Thyroid gland (tissue), 4 donors: ENCODE data around the gene RAB11A.

Source experiments
- POLR2A ChIP-seq, 2 donors: fragments of 450-650 bp; IDR thresholded peaks; one replicate each; pipeline ENCODE4 v1.6.1; 2017; ENCODE audit warnings: antibody characterized with exemption in 2 of 2, mild to moderate bottlenecking in 2 of 2, moderate library complexity in 1 of 2
- TF ChIP-seq, protein P1 (sequence below), 6 experiments: fragments of 200-600 bp in 3 of 6; fragments of 450-650 bp in 3 of 6; sonication (generic) in 3 of 6; IDR thresholded peaks; one replicate each; pipeline ENCODE4 v1.5.1; 2016 to 2019; ENCODE audit warnings: antibody characterized with exemption in 6 of 6, mild to moderate bottlenecking in 2 of 6, inconsistent platforms in 1 of 6, moderate library complexity in 1 of 6

DNA sequence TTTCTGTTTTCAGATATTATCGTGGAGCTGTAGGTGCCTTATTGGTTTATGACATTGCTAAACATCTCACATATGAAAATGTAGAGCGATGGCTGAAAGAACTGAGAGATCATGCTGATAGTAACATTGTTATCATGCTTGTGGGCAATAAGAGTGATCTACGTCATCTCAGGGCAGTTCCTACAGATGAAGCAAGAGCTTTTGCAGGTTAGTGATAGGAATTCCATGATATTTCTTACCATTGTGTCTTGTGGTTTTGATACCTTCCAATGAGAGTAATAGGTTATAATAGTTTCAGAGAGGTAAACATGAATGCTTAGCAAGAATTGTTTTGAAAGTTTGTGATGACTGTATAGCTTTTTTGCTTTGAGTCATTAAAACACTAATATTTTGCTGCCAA lies 8.5 kb downstream of the RAB11A start:
- TF ChIP-seq, protein P1, sequence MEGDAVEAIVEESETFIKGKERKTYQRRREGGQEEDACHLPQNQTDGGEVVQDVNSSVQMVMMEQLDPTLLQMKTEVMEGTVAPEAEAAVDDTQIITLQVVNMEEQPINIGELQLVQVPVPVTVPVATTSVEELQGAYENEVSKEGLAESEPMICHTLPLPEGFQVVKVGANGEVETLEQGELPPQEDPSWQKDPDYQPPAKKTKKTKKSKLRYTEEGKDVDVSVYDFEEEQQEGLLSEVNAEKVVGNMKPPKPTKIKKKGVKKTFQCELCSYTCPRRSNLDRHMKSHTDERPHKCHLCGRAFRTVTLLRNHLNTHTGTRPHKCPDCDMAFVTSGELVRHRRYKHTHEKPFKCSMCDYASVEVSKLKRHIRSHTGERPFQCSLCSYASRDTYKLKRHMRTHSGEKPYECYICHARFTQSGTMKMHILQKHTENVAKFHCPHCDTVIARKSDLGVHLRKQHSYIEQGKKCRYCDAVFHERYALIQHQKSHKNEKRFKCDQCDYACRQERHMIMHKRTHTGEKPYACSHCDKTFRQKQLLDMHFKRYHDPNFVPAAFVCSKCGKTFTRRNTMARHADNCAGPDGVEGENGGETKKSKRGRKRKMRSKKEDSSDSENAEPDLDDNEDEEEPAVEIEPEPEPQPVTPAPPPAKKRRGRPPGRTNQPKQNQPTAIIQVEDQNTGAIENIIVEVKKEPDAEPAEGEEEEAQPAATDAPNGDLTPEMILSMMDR (IDR thresholded peaks at IDR 0.05) = no peak
- TF ChIP-seq POLR2A (IDR thresholded peaks at IDR 0.05) = no peak
